NCI-H1092 (cell line): ENCODE data around the gene SLC5A6.

Source experiments
- DNase-seq: peaks from one replicate; lab custom pipeline; 2025; lab: John Stamatoyannopoulos, UW

SLC5A6 gene

GRCh38 chr2:27171351-27171848 is 40.7 kb downstream of the SLC5A6 start:
- no peak for DNase-seq

DNA sequence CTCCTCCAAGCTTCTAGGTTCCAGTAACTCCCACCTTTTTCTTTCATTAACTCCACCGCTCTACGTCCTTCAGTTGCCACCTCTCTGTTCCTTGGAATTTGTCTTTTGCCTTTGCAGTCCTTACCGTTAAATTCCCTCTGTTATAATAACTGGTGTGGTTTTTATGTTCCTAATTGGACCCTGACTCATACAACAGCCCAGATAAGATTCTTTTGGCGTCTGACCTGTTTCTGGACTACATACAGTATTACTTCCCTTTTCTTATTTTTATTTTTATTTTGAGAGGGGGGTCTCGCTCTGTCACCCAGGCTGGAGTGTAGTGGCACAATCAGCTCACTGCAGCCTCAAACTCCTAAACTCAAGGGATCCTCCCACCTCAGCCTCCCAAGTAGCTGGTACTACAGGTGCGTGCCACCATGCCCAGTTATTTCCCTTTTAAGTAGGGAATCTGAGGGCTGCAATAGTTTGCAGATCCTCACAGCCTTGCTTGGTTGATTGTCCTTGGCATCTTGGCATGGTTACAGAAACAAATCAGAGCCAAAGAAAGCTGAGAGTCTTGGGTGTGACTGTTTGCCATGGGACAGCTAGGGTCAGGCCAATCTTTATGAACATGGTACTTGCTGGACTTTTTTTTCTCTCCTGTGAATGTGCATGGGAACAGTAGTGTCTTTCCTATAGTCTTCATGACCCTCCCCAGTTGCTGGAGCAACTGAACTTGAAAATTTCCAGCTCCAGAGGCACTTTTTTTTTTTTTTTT is 41.3 kb downstream of the SLC5A6 start:
- no peak for DNase-seq

DNA sequence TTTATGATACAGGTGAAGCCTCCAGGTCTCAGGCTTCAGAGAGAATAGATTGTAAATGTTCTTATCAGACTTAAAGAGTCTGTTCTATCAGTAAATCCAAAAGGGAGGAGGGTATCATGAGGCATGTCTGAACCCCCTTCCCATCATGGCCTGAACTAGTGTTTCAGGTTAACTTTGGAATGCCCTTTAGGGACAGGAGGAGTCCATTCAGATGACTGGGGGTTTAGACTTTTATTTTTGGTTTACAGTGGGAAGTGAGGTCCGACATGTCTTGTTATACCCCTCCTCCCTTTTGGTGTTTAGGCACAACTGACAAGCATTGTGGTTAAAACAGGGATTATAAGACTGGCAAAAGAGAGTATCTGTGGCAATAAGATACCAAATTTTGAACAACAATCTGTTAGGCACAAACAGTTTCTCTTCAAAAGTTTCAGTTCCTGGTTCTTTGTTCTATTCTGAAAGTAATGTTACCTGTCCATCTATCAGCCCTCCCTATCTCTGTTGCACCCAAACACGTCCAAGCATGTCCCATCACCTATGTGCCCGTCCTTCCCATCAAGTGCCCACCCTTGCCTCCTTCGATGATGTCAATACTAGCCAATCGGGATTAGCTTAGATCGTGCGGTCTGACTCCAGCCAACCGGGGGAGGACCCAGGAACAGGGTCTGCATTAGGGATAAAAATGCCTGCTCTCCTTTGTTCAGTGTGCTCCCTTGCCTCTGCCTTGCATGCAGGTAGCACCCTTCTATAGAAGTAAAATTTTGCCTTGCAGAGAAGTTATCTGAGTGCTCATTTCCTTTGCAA is 46.9 kb downstream of the SLC5A6 start:
- no peak for DNase-seq

- no peak for DNase-seq
Measured at GRCh38 chr2:27162151-27163121, 49.6 kb downstream of the SLC5A6 start.

DNA sequence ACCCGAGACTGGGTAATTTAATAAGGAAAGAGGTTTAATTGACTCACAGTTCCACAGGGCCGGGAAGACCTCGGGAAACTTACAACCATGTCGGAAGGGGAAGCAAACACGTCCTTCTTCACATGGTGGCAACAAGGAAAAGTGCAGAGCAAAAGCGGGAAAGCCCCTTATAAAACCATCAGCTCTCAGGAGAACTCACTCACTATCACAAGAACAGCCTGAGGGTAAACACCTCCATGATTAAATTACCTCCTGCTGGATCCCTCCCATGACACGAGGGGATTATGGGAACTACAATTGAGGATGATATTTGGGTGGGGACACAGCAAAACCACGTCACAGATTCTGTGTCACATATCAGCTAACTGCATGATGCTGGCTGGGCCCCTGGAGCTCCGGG is 51.9 kb downstream of the SLC5A6 start:
- no peak for DNase-seq

GRCh38 chr2:27159271-27159670 is 52.8 kb downstream of the SLC5A6 start:
- DNase-seq, result no peak

DNA sequence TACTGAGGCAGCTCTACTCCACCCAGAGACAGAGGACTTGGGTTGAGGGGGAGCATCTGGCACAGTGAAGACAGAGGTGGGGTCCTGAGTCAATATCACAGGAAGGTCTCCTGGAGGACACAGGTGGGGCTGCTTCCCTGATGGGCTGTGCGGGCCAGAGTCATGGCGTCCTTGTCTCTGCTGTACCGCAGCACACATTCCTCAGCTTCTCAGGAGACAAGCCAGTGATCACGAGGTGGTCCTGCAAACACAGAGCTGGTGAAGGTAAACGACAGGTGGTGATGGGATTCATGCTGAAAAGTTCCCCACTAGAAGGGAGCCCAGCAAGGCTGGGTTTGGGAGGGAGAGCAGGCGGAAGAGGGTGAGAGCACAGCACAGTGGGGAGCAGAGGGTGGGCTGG is 53.6 kb downstream of the SLC5A6 start:
- no peak for DNase-seq

DNA sequence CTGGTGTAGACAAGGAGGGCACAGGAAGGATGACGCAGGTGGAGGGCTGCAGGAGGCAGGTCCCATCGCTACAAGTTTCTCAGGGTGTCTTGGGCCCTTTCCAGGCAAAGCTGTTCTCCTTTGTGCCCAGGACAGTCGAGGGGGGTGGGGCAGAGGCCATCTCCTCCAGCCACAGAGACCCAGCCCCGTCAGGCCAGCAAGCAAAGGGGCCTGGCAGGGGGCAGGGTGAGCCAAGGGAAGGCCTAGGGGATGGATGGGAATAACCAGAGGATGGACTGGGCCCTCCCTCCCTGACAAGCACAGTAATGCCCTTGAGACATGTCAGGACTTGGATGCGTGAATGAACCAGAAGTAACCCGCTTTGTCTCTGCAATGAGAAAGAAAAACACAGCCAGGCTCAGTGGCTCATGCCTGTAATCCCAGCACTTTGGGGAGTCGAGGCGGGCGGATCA is 57.0 kb downstream of the SLC5A6 start:
- no peak for DNase-seq

GRCh38 chr2:27154488-27154887 is 57.6 kb downstream of the SLC5A6 start:
- no peak for DNase-seq

GRCh38 chr2:27152796-27153464 is 59.1 kb downstream of the SLC5A6 start:
- no peak for DNase-seq

DNA sequence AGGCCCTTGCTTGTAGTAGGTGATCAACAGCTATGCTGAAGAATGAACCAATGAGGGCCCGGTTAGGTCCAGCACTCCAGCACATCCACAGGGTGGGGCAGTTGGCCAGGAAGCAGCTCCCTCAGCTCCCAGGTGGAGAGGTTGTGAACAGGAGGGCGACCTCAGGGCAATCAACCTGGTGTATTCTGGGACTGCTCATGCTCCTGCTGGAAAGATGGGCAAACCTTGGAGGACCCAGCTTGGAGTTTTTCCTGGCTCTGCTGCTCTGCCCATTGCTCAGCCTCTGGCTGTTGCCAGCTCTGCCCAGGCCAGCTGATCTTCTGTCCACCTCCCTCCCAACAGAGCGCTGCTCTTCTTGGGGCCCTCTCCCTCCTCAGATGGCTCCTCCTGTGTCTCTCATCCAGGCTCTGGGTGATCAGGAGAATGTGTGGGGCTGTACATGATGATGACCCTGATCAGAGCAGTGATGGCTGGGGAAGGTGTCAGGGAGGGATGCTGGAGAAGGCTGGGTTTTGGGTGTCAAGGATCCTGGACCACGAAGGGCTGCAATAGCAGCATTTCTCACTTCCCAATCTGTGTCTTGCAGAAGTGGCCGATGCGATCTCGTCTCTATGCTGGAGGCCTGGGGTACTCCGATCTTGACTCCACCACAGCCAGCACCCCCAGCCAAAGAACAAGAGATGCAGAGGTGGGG is 59.8 kb downstream of the SLC5A6 start:
- DNase-seq, result no peak

DNA sequence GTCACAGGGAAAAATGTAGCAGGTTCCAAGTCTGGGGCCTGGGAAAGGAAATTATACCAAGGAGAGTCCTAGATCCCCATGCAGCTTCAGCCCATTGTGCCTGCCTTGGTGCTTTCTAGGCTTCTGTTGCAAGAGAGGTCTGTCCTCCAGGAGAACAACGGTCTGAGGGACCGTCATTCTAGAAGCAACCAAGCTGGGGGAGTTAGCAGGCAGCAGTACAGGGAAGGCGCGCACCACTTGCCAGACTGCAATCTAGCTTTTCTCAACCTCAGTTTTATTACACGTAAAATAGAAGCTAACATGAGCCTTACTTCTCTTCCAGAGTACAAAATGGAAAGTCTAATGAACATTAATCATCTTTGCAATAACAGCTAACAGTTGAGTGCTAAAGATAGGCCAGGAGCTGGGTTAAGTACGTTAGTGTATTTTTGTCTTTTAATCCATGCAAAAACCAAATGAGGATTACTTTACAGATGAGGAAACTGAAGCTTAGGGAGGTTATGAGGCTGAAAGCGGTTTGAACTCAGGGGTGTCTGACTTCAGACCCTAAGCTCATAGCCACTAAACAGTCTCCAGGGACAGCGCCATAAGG is 61.3 kb downstream of the SLC5A6 start:
- no peak for DNase-seq
